Measurements from ENCODE around the gene APC.

GRCh38 chr5:112691758-112692157 lies 45.9 kb upstream of the APC start:
- TF ChIP-seq CTCF (IDR thresholded peaks at IDR 0.05) (no peak), POLR2A (IDR thresholded peaks at IDR 0.05) (no peak), EP300 (IDR thresholded peaks at IDR 0.05) (no peak)
